HG02798 (cell line): Measurements from ENCODE around the gene CFAP91.
"Not testable (repeated sequence)": the region's sequence is repeated elsewhere in the genome, so short reads cannot be mapped to it uniquely, and the experiment has no call there.

ENCODE experiments used
- ATAC-seq: cut with Tn5 transposase; IDR thresholded peaks from one replicate; pipeline ENCODE4 v1.9.1; 2021; ENCODE audit warnings: mild to moderate bottlenecking; ENCODE audit not compliant: unreplicated experiment, poor library complexity

The CFAP91 gene

DNA sequence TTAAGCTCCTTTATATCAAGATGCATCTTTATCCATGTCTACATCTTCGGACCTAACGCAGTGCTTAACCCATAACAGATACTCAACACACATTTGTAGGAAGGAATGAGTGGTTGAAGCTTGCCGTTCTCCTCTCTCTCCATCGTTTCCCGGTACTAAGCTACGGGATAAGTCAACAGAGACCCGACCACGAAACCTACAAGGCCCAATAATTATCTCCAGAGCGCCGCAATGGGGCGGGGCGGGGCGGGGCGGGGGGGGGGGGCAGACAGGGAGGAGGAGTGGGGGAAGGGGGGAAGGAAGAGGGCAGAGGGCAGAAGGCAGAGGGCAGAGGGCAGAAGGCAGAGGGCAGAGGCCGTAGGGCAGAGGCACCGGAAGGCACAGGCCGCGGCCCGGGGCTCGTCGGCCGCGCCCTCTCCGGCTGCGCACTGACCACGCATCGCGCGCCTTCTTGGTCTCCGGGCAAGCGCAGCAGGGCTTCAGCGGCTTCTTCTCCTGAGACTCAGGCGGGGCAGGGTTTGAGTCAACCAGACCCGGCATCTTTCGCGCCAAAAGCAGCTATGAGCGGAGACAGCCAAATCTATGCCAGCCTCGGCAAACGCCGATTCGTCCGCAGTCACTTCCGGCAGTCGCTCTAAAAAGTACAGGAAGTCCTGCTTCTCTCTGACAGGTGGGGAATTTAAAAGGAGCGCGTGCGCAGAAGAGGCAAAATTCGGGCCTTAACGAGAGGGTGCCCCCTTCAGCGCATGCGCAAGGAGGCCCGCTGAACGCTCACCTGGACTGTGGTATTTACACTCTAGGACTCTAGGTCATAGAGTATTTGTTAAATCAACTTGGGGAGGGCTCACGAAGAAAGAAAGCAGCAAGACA is 25.8 kb upstream of the CFAP91 start, which contains the start of gene COX17:
TSS of gene COX17 (minus strand) at position 636 of the 870 bp plus-strand sequence. CDS start at position 540, 96 bp downstream.
- ATAC-seq = peak; percentile 93

DNA sequence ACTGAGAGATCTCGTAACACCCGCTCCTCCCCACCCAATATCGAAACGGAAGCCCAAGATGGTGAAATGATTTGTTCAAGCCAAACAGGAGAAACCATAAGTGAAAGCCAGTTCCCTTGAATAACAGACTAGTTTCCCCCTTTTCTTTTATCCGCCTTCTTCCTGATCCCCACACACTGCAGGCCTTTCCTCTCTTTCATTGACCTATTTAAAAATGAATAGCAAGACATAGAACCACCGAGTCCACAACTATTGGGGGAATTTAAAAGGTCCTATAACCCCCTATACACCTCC is 25.2 kb upstream of the CFAP91 start:
- no peak for ATAC-seq

DNA sequence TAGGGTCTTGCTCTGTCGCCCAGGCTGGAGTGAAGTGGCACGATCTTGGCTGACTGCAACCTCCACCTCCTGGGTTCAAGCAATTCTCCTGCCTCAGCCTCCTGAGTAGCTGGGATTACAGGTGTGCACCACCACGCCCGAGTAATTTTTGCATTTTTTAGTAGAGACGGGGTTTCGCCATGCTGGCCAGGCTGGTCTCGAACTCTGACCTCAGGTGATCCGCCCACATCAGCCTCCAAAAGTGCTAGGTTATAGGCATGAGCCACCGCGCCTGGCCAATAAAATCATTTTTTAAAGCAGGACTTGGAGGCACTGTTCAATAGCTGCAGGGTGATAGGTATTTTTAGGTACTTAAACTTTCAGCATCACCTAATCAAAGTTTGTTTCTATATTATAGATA is 24.6 kb upstream of the CFAP91 start:
- ATAC-seq = not testable (repeated sequence)

GRCh38 chr3:119679874-119680273 is 22.9 kb upstream of the CFAP91 start:
- no peak for ATAC-seq

- ATAC-seq = peak; percentile 29
These were observed 21.5 kb upstream of the CFAP91 start for GRCh38 chr3:119681279-119681678.

DNA sequence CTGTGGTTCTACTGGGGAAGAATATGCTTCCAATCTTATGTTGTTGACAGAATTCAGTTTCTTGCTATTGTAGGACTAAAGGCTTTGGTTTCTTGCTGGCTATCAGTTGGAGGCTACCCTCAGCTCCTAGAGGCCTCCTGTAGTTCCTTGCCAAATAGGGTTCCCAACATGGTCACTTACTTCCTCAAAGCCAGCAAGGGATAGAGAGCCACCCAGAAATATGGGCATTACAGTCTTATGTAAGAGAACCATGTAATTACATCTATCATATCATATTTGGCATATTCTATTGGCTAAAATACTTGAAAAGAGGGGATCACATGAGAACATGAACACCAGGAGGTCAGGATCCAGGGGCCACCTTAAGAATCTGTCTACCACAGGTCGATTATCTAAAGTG is 19.4 kb upstream of the CFAP91 start:
- no peak for ATAC-seq

DNA sequence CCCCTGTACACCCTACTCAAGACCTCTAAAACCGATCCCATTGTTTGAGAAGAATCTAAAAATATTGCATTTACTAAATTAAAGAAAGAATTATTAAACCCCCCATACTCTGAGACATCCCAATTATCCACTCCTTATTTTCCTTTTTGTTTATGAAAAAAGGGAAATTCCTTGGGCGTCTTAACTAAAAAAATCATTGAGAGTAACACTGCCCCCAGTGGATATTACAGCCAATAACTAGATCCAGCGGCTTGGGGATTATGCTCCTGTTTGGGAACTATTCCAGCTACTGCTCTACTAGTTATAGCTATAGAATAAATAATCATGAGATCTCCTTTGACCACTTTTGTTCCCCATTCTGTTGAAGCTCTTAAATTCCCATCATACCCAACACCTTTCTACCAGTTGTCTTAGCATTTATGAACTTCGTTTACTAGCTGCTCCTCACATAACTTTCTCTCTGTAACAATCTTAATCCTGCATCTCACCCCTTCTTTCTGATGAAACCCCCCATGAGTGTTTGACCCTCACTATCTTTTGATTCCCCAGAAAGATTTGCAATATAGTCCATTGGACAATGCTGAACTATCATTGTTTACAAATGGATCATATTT is 12.7 kb upstream of the CFAP91 start:
- ATAC-seq = no peak

- ATAC-seq = no peak
These were observed 7.3 kb upstream of the CFAP91 start for GRCh38 chr3:119695480-119695879.

- peak; percentile 55 for ATAC-seq
These were observed 5.4 kb upstream of the CFAP91 start for GRCh38 chr3:119697394-119697793.

DNA sequence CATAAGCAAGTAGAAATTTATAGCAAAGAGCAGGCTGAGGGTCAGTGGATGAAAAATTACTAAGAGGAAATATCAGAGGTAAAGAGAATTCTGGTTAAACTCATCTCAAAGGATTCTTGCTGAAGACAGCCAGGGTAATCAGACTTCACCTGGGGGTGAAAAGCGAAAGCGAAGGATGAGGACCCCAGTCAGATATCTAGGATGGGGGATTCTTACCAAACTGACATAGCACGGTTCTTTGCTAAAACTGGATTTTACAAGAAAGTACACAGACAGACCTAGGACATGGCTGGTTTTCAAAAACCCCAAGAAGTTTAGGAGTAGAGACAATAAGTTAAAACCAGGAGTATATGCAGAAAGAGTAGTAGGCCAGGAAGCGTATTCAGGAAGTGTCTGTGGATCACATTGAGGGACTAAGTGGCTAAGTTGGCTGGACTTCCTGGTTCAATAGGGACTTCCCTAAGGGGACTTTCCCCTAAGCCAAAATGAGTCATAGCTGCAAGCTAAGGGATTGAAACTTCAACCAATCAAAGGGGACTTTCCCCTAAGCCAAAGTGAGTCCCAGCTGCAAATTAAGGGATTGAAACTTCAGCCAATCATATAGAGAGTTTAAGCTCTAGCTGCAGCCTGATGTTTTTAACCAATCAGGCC is 2.4 kb upstream of the CFAP91 start:
- peak; percentile 51 for ATAC-seq

DNA sequence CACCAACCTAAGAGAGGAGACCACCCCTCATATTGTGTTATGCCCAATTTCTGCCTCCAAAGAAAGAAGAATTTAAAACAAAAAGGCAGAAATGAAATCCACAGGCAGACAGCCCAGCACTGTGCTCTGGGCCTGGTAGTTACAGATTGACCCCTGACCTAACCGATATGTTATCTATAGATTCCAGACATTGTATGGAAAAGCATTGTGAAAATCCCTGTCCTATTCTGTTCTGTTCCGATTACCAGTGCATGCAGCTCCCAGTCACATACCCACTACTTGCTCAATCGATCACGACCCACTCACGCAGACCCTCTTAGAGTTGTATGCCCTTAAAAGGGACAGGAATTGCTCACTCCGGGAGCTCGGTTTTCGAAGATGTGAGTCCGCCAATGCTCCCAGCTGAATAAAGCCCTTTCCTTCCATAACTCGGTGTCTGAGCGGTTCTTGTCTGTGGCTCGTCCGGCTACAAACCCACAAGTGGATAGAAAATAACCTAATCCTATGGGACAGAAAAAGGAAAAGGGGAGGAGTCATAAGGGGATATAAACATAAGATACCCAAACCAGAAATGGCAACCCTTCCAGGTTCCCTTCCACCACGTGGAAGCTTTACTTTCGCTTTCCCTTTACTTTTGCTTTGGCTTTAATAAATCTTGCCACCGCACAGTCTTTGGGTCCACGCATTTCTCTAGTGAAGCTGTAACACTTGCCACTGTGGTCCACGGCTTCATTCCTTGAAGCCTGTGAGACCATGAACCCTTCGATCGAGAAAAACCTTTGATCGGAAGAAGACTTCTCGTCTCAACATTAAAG is 1.7 kb upstream of the CFAP91 start:
- ATAC-seq = peak; percentile 17

- no peak for ATAC-seq
These were observed 1.2 kb downstream of the CFAP91 start for GRCh38 chr3:119703820-119704531.

GRCh38 chr3:119715105-119715504 is 12.3 kb downstream of the CFAP91 start:
- ATAC-seq = no peak

- no peak for ATAC-seq
These were observed 14.2 kb downstream of the CFAP91 start for GRCh38 chr3:119716998-119717397.

DNA sequence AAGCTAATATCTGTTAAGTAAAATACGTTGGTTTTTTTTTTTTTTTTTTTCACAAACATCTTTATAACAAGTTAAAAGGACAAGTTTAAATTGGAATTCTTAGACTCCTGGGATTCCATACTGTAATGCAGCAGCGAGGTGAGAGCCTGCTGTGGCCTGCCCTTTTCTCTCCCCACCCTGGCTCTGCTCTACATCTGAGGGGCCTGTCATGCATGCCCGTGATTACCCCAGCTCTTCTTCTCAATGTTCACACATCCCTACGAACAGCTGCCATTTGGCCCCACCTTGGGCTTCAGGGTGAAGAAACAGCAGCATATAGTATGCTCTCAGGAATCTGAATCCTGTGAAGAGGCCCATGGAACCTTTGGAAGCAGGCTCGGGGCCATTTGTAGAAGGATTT is 14.7 kb downstream of the CFAP91 start:
- ATAC-seq = no peak

DNA sequence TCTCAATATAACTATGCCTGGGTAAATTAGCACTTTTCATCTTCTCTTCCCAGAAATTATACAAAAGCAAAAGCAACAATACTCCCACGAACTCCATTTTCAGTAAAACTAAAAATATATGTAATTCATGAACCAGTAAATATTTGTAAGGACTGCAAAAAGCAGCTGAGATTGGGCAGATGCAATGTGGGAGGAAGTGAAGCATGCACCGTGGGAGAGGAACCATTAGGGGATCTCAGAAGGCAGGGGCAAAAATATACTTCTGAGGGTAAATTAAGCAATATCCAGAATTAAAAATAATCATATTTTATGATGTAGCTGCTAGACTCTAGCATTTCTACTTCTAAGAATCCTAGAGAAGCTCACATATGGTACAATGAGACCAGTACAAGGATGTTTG is 20.2 kb downstream of the CFAP91 start:
- ATAC-seq = no peak

- ATAC-seq = no peak
These were observed 24.1 kb downstream of the CFAP91 start for GRCh38 chr3:119726909-119727308.

GRCh38 chr3:119729996-119730395 is 27.2 kb downstream of the CFAP91 start:
- ATAC-seq = no peak

DNA sequence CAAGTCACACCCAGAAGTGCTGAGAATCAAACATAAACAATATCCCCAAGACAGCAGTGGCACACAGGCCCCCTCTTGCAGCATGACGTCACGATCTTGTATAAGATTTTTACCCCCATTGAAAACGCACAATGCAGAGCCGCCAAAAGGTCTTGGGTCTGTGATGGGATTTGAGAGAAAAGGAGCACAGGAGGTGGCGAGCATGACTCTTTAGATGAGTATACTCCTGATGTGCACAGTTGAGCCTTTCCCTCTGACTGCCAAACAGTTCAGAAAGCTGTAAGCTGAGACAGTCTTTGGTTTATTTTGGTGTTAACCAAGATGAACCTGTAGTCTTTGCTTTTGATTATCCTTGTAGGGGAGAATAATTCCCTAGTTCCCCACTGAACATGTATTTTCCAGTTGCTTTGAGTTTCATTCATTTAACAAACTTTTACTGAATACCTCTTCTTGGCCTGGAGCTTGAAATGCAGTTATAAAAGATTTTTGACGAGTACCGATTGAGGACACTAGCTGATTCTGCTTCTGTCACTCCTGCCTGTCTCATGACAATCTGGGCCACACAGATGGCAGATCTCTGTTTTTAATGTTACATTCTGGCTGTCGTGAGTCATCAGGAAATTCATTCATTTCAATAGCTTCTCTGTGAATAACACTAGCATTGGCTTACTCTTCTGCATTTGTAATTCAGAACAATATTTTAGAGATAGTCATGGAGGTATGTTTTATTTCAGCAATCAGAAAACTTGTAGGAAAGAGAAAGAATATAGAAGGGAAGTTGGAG is 28.9 kb downstream of the CFAP91 start:
- ATAC-seq = no peak
